ENCODE results near the gene PID1.

PID1 gene

DNA sequence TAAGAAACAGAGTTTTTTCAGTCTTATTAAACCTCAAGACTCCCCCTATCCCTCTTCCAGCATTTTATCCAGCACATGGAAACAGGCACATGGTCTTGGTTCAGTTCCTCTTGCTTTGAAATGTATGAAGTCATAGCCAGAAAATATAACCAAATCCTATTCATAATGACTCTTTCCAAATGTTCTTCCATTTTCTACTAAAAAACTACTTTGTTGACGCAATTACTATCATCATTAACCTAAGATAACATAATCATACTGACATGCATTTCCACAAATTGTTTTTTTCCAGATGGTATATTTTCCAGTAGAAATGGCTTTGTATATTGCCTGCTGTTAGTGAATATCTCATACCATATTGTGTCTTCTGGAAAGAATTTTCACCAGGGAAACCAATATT, 261.3 kb downstream of the PID1 start:
- Histone ChIP-seq H3K27ac (no peak overlapping the region), H3K36me3 (replicated peaks) (no peaks in the 10 kb centered on the region), H3K27me3 (replicated peaks) (no peaks in the 10 kb centered on the region), H3K4me3 (ENCODE audit: low read depth, low read length) (no peak overlapping the region)
- TF ChIP-seq CTCF (IDR thresholded peaks at IDR 0.05; ENCODE audit: low read depth, low read length, missing control alignments): no peak
- in situ Hi-C loops (cut with HindIII; ENCODE audit: low pct_ligation_motif_present, low sequenced_read_pairs): no loop called here
- DNase-seq: no peak

DNA sequence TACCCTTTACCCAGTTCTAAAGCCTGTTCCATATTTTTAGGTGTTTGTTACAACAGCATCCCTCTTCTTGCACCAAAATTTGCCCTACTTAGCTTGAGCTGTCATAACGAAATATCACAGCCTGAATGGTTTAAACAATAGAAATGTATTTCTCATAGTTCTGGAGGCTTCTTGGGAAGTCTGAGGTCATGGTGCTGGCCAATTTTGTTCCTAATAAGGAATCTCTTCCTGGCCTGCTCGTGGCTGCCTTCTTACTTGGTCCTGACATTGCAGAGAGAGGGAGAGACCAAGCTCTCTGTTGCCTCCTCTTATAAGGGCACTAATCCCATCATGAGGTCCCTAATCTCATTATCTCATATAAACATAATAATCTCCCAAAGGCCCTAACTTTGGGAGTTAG, 267.8 kb downstream of the PID1 start:
- in situ Hi-C loops (cut with HindIII; ENCODE audit: low pct_ligation_motif_present, low sequenced_read_pairs): no loop called here
- DNase-seq: no peak
- Histone ChIP-seq H3K36me3 (replicated peaks) (no peaks in the 10 kb centered on the region), H3K4me3 (ENCODE audit: low read depth, low read length) (no peak overlapping the region), H3K27ac (no peak overlapping the region), H3K27me3 (replicated peaks) (no peaks in the 10 kb centered on the region)
- TF ChIP-seq CTCF (IDR thresholded peaks at IDR 0.05; ENCODE audit: low read depth, low read length, missing control alignments): no peak

DNA sequence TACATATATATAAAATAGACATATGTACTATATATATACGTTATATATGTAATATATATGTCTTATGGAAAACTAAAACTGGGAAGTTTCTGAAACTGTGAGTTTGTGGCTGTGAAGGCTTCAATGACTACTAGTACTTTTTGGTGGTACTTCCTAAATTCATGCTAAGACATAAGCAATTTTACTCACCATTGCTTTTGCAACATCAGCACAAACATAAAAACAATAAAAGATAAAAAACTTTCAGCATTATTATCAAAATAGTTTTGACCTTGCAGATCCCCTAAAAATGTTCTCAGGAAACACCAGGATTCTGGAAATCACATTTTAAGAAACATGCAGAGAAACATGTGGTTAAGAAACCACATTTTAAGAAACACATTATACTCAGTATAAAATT, 269.9 kb downstream of the PID1 start:
- Histone ChIP-seq H3K27ac (no peak overlapping the region), H3K4me3 (ENCODE audit: low read depth, low read length) (no peak overlapping the region), H3K27me3 (replicated peaks) (no peaks in the 10 kb centered on the region), H3K36me3 (replicated peaks) (no peaks in the 10 kb centered on the region)
- no peak for TF ChIP-seq CTCF (IDR thresholded peaks at IDR 0.05; ENCODE audit: low read depth, low read length, missing control alignments)
- in situ Hi-C loops (cut with HindIII; ENCODE audit: low pct_ligation_motif_present, low sequenced_read_pairs): no loop called here
- DNase-seq: no peak

DNA sequence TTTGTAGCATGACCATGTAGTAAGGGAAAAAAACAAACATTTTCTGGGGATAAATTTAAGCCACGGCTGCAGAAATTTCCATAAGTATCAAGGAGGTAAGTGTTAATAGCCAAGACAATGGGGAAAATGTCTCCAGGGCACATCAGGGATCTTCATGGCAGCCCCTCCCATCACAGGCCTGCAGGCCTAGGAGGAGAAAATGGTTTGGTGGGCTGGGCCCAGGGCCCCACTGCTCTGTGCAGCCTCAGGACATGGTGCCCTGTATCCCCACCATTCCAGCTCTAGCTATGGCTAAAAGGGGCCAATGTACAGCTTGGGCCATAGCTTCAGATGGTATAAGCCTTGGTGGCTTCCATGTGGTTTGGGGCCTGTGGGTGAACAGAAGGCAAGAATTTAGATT, 271.8 kb downstream of the PID1 start:
- TF ChIP-seq CTCF (IDR thresholded peaks at IDR 0.05; ENCODE audit: low read depth, low read length, missing control alignments): no peak
- Histone ChIP-seq H3K36me3 (replicated peaks) (no peaks in the 10 kb centered on the region), H3K4me3 (ENCODE audit: low read depth, low read length) (no peak overlapping the region), H3K27ac (no peak overlapping the region), H3K27me3 (replicated peaks) (no peaks in the 10 kb centered on the region)
- no peak for DNase-seq
- in situ Hi-C loops (cut with HindIII; ENCODE audit: low pct_ligation_motif_present, low sequenced_read_pairs): no loop called here

DNA sequence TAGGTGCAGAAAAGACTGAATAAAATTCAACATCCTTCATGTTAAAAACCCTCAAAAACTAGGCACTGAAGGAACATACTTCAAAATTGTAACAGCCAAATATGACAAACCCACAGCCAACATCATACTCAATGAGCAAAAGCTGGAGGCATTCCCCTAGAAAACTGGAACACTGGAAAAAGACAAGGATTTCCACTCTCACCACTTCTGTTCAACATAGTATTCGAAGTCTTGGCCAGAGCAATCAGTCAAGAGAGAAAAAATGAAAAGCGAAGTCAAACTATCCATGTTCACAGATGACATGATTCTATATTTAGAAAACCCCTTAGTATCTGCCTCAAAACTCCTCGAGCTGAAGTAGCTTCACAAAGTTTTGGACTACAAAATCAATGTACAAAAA, 282.3 kb downstream of the PID1 start:
- TF ChIP-seq CTCF (IDR thresholded peaks at IDR 0.05; ENCODE audit: low read depth, low read length, missing control alignments): no peak
- H3K36me3 ChIP-seq (replicated peaks): no peaks in the 10 kb centered on the region
- no peak overlapping the region for H3K27ac ChIP-seq
- H3K4me3 ChIP-seq (ENCODE audit: low read depth, low read length): no peak overlapping the region
- H3K27me3 ChIP-seq (replicated peaks): no peaks in the 10 kb centered on the region
- in situ Hi-C loops (cut with HindIII; ENCODE audit: low pct_ligation_motif_present, low sequenced_read_pairs): no loop called here
- no peak for DNase-seq

GRCh38 chr2:228987441-228988155, 283.5 kb downstream of the PID1 start:
- no peak for DNase-seq
- no peak for TF ChIP-seq CTCF (IDR thresholded peaks at IDR 0.05; ENCODE audit: low read depth, low read length, missing control alignments)
- H3K27ac ChIP-seq: no peak overlapping the region
- H3K4me3 ChIP-seq (ENCODE audit: low read depth, low read length): no peak overlapping the region
- H3K36me3 ChIP-seq (replicated peaks): no peaks in the 10 kb centered on the region
- in situ Hi-C loops (cut with HindIII; ENCODE audit: low pct_ligation_motif_present, low sequenced_read_pairs): no loop called here
- no peaks in the 10 kb centered on the region for H3K27me3 ChIP-seq (replicated peaks)
